H9 (cell line): ENCODE data around the gene PDZRN4. TPM values are rescaled to one million over a fixed set of nuclear protein-coding genes. Genes with fewer than 3 reads are reported as not detected.

Experiments
- DNase-seq: peaks from one replicate; pipeline ENCODE4 v3.0.0-alpha.2; 2017
- H2AFZ ChIP-seq: one replicate; pipeline ENCODE4 v1.6.1; 2013; ENCODE audit warnings: mild to moderate bottlenecking, low read length, control low read depth, moderate library complexity
- H2AK5ac ChIP-seq: 2 replicates; pipeline ENCODE4 v1.6.1; 2013; ENCODE audit warnings: low read length, control low read depth, mixed read lengths; ENCODE audit not compliant: insufficient read length
- H2BK120ac ChIP-seq: one replicate; pipeline ENCODE4 v1.6.1; 2013; ENCODE audit warnings: low read depth, mild to moderate bottlenecking, low read length, control low read depth, inconsistent platforms; ENCODE audit not compliant: poor library complexity, severe bottlenecking
- H2BK12ac ChIP-seq: 2 replicates; pipeline ENCODE4 v1.6.1; 2013; ENCODE audit warnings: low read length, control low read depth, mixed read lengths, low read depth; ENCODE audit not compliant: insufficient read length
- H2BK15ac ChIP-seq: 2 replicates; pipeline ENCODE4 v1.6.1; 2013; ENCODE audit warnings: low read depth, low read length, control low read depth
- H2BK20ac ChIP-seq: one replicate; pipeline ENCODE4 v1.6.1; 2013; ENCODE audit warnings: low read depth, mild to moderate bottlenecking, low read length, control low read depth, inconsistent platforms; ENCODE audit not compliant: poor library complexity, severe bottlenecking
- H2BK5ac ChIP-seq: 2 replicates; pipeline ENCODE4 v1.6.1; 2013; ENCODE audit warnings: low read length, control low read depth, mixed read lengths; ENCODE audit not compliant: insufficient read length
- H3K14ac ChIP-seq: 2 replicates; pipeline ENCODE4 v1.6.1; 2013; ENCODE audit warnings: low read length, control low read depth; ENCODE audit not compliant: insufficient read depth
- H3K18ac ChIP-seq: 2 replicates; pipeline ENCODE4 v1.6.1; 2013; ENCODE audit warnings: low read depth, mild to moderate bottlenecking, mixed read lengths, low read length, control low read depth; ENCODE audit not compliant: insufficient read length
- H3K23ac ChIP-seq: 2 replicates; pipeline ENCODE4 v1.6.1; 2013; ENCODE audit warnings: low read length, control low read depth, mixed read lengths, low read depth; ENCODE audit not compliant: insufficient read length
- H3K23me2 ChIP-seq: 2 replicates; pipeline ENCODE4 v1.6.1; 2013; ENCODE audit warnings: low read depth, mild to moderate bottlenecking, mixed read lengths, low read length, control low read depth; ENCODE audit not compliant: insufficient read length, poor library complexity, severe bottlenecking
- H3K27ac ChIP-seq: 2 replicates; pipeline ENCODE4 v1.5.1; 2013; ENCODE audit warnings: low read length, control low read depth, mixed read lengths, low read depth; ENCODE audit not compliant: insufficient read length
- H3K27me3 ChIP-seq: 2 replicates; pipeline ENCODE4 v1.6.1; 2013; ENCODE audit warnings: low read length, control low read depth, inconsistent platforms; ENCODE audit not compliant: insufficient read depth
- H3K4ac ChIP-seq: 2 replicates; pipeline ENCODE4 v1.6.1; 2013; ENCODE audit warnings: low read depth, mild to moderate bottlenecking, control low read depth, inconsistent platforms, low read length, moderate library complexity
- H3K4me1 ChIP-seq: 2 replicates; pipeline ENCODE4 v1.6.1; 2013; ENCODE audit warnings: low read length, control low read depth, inconsistent platforms; ENCODE audit not compliant: insufficient read depth
- H3K4me2 ChIP-seq: 2 replicates; pipeline ENCODE4 v1.6.1; 2013; ENCODE audit warnings: low read length, control low read depth, mixed read lengths; ENCODE audit not compliant: insufficient read length, insufficient read depth
- H3K56ac ChIP-seq: 2 replicates; pipeline ENCODE4 v1.6.1; 2013; ENCODE audit warnings: low read depth, mild to moderate bottlenecking, mixed read lengths, low read length, control low read depth; ENCODE audit not compliant: insufficient read length
- H3K79me1 ChIP-seq: 2 replicates; pipeline ENCODE4 v1.6.1; 2013; ENCODE audit warnings: low read depth, mild to moderate bottlenecking, moderate library complexity, low read length, control low read depth, inconsistent platforms; ENCODE audit not compliant: insufficient read depth, poor library complexity, severe bottlenecking
- H3K79me2 ChIP-seq: 2 replicates; pipeline ENCODE4 v1.6.1; 2013; ENCODE audit warnings: low read length, control low read depth, inconsistent platforms; ENCODE audit not compliant: insufficient read depth
- H3K9ac ChIP-seq: 2 replicates; pipeline ENCODE4 v1.6.1; 2013; ENCODE audit warnings: low read length, control low read depth, mixed read lengths; ENCODE audit not compliant: insufficient read length; ENCODE audit errors: extremely low read depth
- H3K9me3 ChIP-seq: one replicate; pipeline ENCODE4 v1.6.1; 2013; ENCODE audit warnings: low read depth, low read length, inconsistent platforms; ENCODE audit not compliant: control insufficient read depth
- H3T11ph ChIP-seq: one replicate; pipeline ENCODE4 v1.6.1; 2013; ENCODE audit warnings: mild to moderate bottlenecking, low read length, control low read depth, inconsistent platforms
- H4K20me1 ChIP-seq: one replicate; pipeline ENCODE4 v1.6.1; 2013; ENCODE audit not compliant: control insufficient read depth, insufficient read length, insufficient read depth
- H4K5ac ChIP-seq: 2 replicates; pipeline ENCODE4 v1.6.1; 2013; ENCODE audit warnings: low read depth, mild to moderate bottlenecking, mixed read lengths, low read length, control low read depth; ENCODE audit not compliant: insufficient read length
- H4K8ac ChIP-seq: replicated peaks from 2 replicates; pipeline ENCODE4 v1.6.1; 2013; ENCODE audit warnings: low read length, control low read depth, mixed read lengths, low read depth; ENCODE audit not compliant: insufficient read length
- H4K91ac ChIP-seq: 2 replicates; pipeline ENCODE4 v1.6.1; 2013; ENCODE audit warnings: low read depth, mild to moderate bottlenecking, moderate library complexity, mixed read lengths, low read length, control low read depth; ENCODE audit not compliant: insufficient read length
- H3K27ac Mint-ChIP-seq, 3 experiments: 2 replicates in 2 of 3; 3 replicates in 1 of 3; pipeline ENCODE4 v1.8.0; 2020 to 2021; ENCODE audit warnings: mixed read lengths in 3 of 3, mild to moderate bottlenecking in 1 of 3, moderate library complexity in 1 of 3
- H3K27me3 Mint-ChIP-seq: 2 replicates; pipeline ENCODE4 v1.8.0; 2021; ENCODE audit warnings: low read depth, mild to moderate bottlenecking, moderate library complexity, mixed read lengths
- H3K36me3 Mint-ChIP-seq, 3 experiments: 2 replicates in 2 of 3; 3 replicates in 1 of 3; pipeline ENCODE4 v1.8.0; 2020 to 2021; ENCODE audit warnings: low read depth in 3 of 3, mixed read lengths in 3 of 3; ENCODE audit not compliant: insufficient read depth in 1 of 3
- H3K4me1 Mint-ChIP-seq, 2 experiments: 2 replicates each; pipeline ENCODE4 v1.8.0; 2020; ENCODE audit warnings: mixed read lengths in 2 of 2
- H3K4me3 Mint-ChIP-seq, 2 experiments: 2 replicates in 1 of 2; 3 replicates in 1 of 2; pipeline ENCODE4 v1.8.0; 2020 to 2021; ENCODE audit warnings: mild to moderate bottlenecking in 2 of 2, mixed read lengths in 2 of 2, moderate library complexity in 1 of 2
- H3K9me3 Mint-ChIP-seq, 2 experiments: 2 replicates in 1 of 2; 3 replicates in 1 of 2; pipeline ENCODE4 v1.8.0; 2020; ENCODE audit warnings: mild to moderate bottlenecking in 2 of 2, mixed read lengths in 2 of 2, moderate library complexity in 1 of 2
- WGBS: extraction: QIAGEN DNeasy Blood & Tissue Kit; methylation state at CpG from one replicate; pipeline ENCODE4 v1.1.7; 2013; ENCODE audit warnings: missing lambda C conversion rate, low lambda C conversion rate, mixed read lengths; ENCODE audit not compliant: insufficient read length; ENCODE audit errors: extremely low coverage; 5-methylcytosine and 5-hydroxymethylcytosine counted together
- total RNA-seq: library from RNA; stranded (reverse); gene quantifications from 2 replicates; pipeline ENCODE4 v1.2.1, GENCODE V29; 2021
- TF ChIP-seq, protein P1 (sequence below): fragments of 200-600 bp; sonication (generic); conservative IDR thresholded peaks from 3 replicates; pipeline ENCODE4 v1.8.0; 2021; ENCODE audit warnings: antibody characterized with exemption, mild to moderate bottlenecking

Gene PDZRN4
- total RNA-seq, 1 experiment from 2014 or later, result not detected

DNA sequence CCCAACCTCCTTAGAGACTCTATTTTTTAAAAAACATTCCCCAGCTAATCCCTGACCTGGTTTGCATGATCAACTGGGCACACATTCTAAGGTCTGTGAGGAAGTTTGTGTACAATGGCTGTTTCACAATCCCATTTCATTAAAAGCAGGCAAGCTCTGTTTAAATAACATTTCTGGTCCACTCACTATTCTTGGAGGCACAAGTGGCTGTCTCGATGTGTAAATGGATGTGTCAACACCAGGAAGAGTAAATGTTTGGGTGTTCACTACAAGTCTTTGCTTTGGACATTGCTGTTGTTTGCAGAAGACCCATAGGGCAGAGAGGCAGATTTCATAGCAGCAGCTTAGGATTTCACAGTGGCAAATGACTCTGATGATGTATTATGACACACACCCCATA is 98.3 kb downstream of the PDZRN4 start:
- no peak overlapping the region for H3T11ph ChIP-seq
- H3K27ac Mint-ChIP-seq, result no peak overlapping the region

More for the DNA sequence above, 98.3 kb downstream of the PDZRN4 start:
- H3K23me2 ChIP-seq, result no peaks in the 10 kb centered on the region
- no peaks in the 10 kb centered on the region for H3K9me3 ChIP-seq
- no peaks in the 10 kb centered on the region for H3K79me1 ChIP-seq
- H3K23ac ChIP-seq, result no peak overlapping the region
- no peak overlapping the region for H4K5ac ChIP-seq
- no peak for DNase-seq
- H3K27ac ChIP-seq, result no peak overlapping the region
- H3K27me3 ChIP-seq, result no peaks in the 10 kb centered on the region
- Mint-ChIP-seq H3K4me1 (no peaks in the 10 kb centered on the region), H3K27me3 (no peaks in the 10 kb centered on the region), H3K9me3 (no peaks in the 10 kb centered on the region; a peak in 1 of 5 replicates), H3K36me3 (no peaks in the 10 kb centered on the region), H3K4me3 (no peak overlapping the region)
- no peaks in the 10 kb centered on the region for H3K4me1 ChIP-seq
- H3K4me2 ChIP-seq, result no peak overlapping the region
- H3K9ac ChIP-seq, result no peak overlapping the region
- no peak overlapping the region for H2AK5ac ChIP-seq
- H2AFZ ChIP-seq, result no peak overlapping the region
- H2BK5ac ChIP-seq, result no peak overlapping the region
- H2BK120ac ChIP-seq, result no peak overlapping the region
- H3K56ac ChIP-seq, result no peak overlapping the region
- TF ChIP-seq, protein P1, sequence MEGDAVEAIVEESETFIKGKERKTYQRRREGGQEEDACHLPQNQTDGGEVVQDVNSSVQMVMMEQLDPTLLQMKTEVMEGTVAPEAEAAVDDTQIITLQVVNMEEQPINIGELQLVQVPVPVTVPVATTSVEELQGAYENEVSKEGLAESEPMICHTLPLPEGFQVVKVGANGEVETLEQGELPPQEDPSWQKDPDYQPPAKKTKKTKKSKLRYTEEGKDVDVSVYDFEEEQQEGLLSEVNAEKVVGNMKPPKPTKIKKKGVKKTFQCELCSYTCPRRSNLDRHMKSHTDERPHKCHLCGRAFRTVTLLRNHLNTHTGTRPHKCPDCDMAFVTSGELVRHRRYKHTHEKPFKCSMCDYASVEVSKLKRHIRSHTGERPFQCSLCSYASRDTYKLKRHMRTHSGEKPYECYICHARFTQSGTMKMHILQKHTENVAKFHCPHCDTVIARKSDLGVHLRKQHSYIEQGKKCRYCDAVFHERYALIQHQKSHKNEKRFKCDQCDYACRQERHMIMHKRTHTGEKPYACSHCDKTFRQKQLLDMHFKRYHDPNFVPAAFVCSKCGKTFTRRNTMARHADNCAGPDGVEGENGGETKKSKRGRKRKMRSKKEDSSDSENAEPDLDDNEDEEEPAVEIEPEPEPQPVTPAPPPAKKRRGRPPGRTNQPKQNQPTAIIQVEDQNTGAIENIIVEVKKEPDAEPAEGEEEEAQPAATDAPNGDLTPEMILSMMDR, result no peak
- WGBS, result no CpG with 5 or more reads among the region's 1 CpG
- no peaks in the 10 kb centered on the region for H3K79me2 ChIP-seq
- H2BK12ac ChIP-seq, result no peak overlapping the region
- H4K8ac ChIP-seq, result no peak overlapping the region
- H3K4ac ChIP-seq, result no peak overlapping the region
- no peak overlapping the region for H2BK15ac ChIP-seq
- no peak overlapping the region for H2BK20ac ChIP-seq
- H4K20me1 ChIP-seq, result no peaks in the 10 kb centered on the region
- no peak overlapping the region for H3K18ac ChIP-seq
- H3K14ac ChIP-seq, result no peak overlapping the region
- no peak overlapping the region for H4K91ac ChIP-seq
